GM21717 (cell line): Measurements from ENCODE around the gene TRUB2.

Source experiments
- ATAC-seq: cut with Tn5 transposase; IDR thresholded peaks from one replicate; pipeline ENCODE4 v1.9.1; 2021; ENCODE audit warnings: mild to moderate bottlenecking, moderate library complexity; ENCODE audit not compliant: unreplicated experiment

The TRUB2 gene

GRCh38 chr9:128322404-128323211, at the start of gene TRUB2, which contains the start of gene COQ4:
Gene TRUB2, minus strand, starts transcription at chr9:128322447. Its CDS starts 39 bp downstream, at chr9:128322408.
Gene COQ4, plus strand, starts transcription at chr9:128322839. Its CDS starts 20 bp downstream, at chr9:128322859.
- peak; percentile 64 for ATAC-seq

- ATAC-seq, result no peak
Measured at GRCh38 chr9:128371630-128372117, 49.4 kb upstream of the TRUB2 start.

GRCh38 chr9:128370752-128371629, 48.7 kb upstream of the TRUB2 start, which contains the start of gene URM1:
Gene URM1, plus strand, starts transcription at chr9:128371374. Its CDS starts 7 bp downstream, at chr9:128371381.
- ATAC-seq, result peak; percentile 66

GRCh38 chr9:128370367-128370751, 48.1 kb upstream of the TRUB2 start:
- no peak for ATAC-seq

GRCh38 chr9:128369024-128369706, 46.9 kb upstream of the TRUB2 start:
- ATAC-seq, result no peak

- no peak for ATAC-seq
Measured at GRCh38 chr9:128365525-128365924, 43.3 kb upstream of the TRUB2 start.

GRCh38 chr9:128362774-128363173, 40.5 kb upstream of the TRUB2 start:
- no peak for ATAC-seq

- ATAC-seq, result peak; percentile 59
Measured at GRCh38 chr9:128361986-128362646, 39.9 kb upstream of the TRUB2 start.

GRCh38 chr9:128361296-128361985, 39.2 kb upstream of the TRUB2 start:
- ATAC-seq, result no peak

GRCh38 chr9:128360826-128361225, 38.6 kb upstream of the TRUB2 start:
- no peak for ATAC-seq

GRCh38 chr9:128358861-128359260, 36.6 kb upstream of the TRUB2 start:
- ATAC-seq, result no peak

GRCh38 chr9:128358090-128358489, 35.8 kb upstream of the TRUB2 start:
- ATAC-seq, result no peak

- ATAC-seq, result no peak
Measured at GRCh38 chr9:128355451-128355850, 33.2 kb upstream of the TRUB2 start.

- no peak for ATAC-seq
Measured at GRCh38 chr9:128349772-128350171, 27.5 kb upstream of the TRUB2 start.

GRCh38 chr9:128349125-128349524, 26.9 kb upstream of the TRUB2 start:
- ATAC-seq, result no peak

- no peak for ATAC-seq
Measured at GRCh38 chr9:128344931-128345605, 22.8 kb upstream of the TRUB2 start.

- no peak for ATAC-seq
Measured at GRCh38 chr9:128343855-128344254, 21.6 kb upstream of the TRUB2 start.

GRCh38 chr9:128342971-128343680, 20.9 kb upstream of the TRUB2 start:
- ATAC-seq, result no peak

GRCh38 chr9:128341435-128341849, 19.2 kb upstream of the TRUB2 start:
- ATAC-seq, result peak; percentile 42
